Activated T-helper 17 cell treated with anti-CD3 and anti-CD28 coated beads, Interleukin-2, amount 50 U/mL, for 72 hours (primary cell): Measurements from ENCODE around the gene POC1B. TPM values are rescaled to one million over a fixed set of nuclear protein-coding genes. Genes with fewer than 3 reads are reported as not detected.

Source experiments
- ATAC-seq: fragments of 150-1000 bp; cut with Tn5 transposase; replicated peaks from 2 replicates; pipeline ENCODE4 v1.10.0; 2021; ENCODE audit warnings: mild to moderate bottlenecking, moderate library complexity
- H3K27ac Mint-ChIP-seq: one replicate; pipeline ENCODE4 v1.8.0; 2022; ENCODE audit warnings: mixed read lengths
- H3K27me3 Mint-ChIP-seq: one replicate; pipeline ENCODE4 v1.8.0; 2022; ENCODE audit warnings: mixed read lengths
- H3K36me3 Mint-ChIP-seq: one replicate; pipeline ENCODE4 v1.8.0; 2022; ENCODE audit warnings: low read depth, mild to moderate bottlenecking, mixed read lengths
- H3K4me1 Mint-ChIP-seq: one replicate; pipeline ENCODE4 v1.8.0; 2022; ENCODE audit warnings: mixed read lengths
- H3K4me3 Mint-ChIP-seq: one replicate; pipeline ENCODE4 v1.8.0; 2022; ENCODE audit warnings: mild to moderate bottlenecking, mixed read lengths
- H3K9me3 Mint-ChIP-seq: one replicate; pipeline ENCODE4 v1.8.0; 2022; ENCODE audit warnings: mixed read lengths
- total RNA-seq, 2 donors: library from RNA; stranded (reverse); gene quantifications; one replicate each; pipeline ENCODE4 v1.2.3, GENCODE V29; 2022

Gene POC1B
- total RNA-seq, 2 donors from 2014 or later, result 47.5 to 54.3 TPM

- no peak overlapping the region for H3K4me3 Mint-ChIP-seq
- no peaks in the 10 kb centered on the region for H3K4me1 Mint-ChIP-seq
- no peak for ATAC-seq
- no peaks in the 10 kb centered on the region for H3K9me3 Mint-ChIP-seq
- H3K27me3 Mint-ChIP-seq, result no peaks in the 10 kb centered on the region
- H3K36me3 Mint-ChIP-seq, result peaks cover 28% of the 10 kb centered on the region
- H3K27ac Mint-ChIP-seq, result no peak overlapping the region
These were observed 108.4 kb downstream of the POC1B start for GRCh38 chr12:89417246-89417977.

GRCh38 chr12:89416049-89416792 is 109.6 kb downstream of the POC1B start:
- no peak for ATAC-seq
- Mint-ChIP-seq H3K27me3 (no peaks in the 10 kb centered on the region), H3K4me1 (no peaks in the 10 kb centered on the region), H3K4me3 (no peak overlapping the region), H3K27ac (no peak overlapping the region), H3K9me3 (no peaks in the 10 kb centered on the region), H3K36me3 (peaks cover 22% of the 10 kb centered on the region)

- Mint-ChIP-seq H3K36me3 (peaks cover 11% of the 10 kb centered on the region), H3K4me1 (no peaks in the 10 kb centered on the region), H3K27me3 (no peaks in the 10 kb centered on the region), H3K9me3 (no peaks in the 10 kb centered on the region), H3K27ac (no peak overlapping the region), H3K4me3 (no peak overlapping the region)
- no peak for ATAC-seq
These were observed 111.0 kb downstream of the POC1B start for GRCh38 chr12:89414851-89415250.

- Mint-ChIP-seq H3K27me3 (no peaks in the 10 kb centered on the region), H3K4me1 (no peaks in the 10 kb centered on the region), H3K27ac (no peak overlapping the region), H3K4me3 (no peak overlapping the region), H3K9me3 (no peaks in the 10 kb centered on the region), H3K36me3 (peaks cover 11% of the 10 kb centered on the region)
- ATAC-seq, result no peak
These were observed 111.5 kb downstream of the POC1B start for GRCh38 chr12:89414322-89414721.

- H3K27ac Mint-ChIP-seq, result no peak overlapping the region
- H3K4me3 Mint-ChIP-seq, result no peak overlapping the region
- H3K9me3 Mint-ChIP-seq, result no peaks in the 10 kb centered on the region
- H3K27me3 Mint-ChIP-seq, result no peaks in the 10 kb centered on the region
- peaks cover 5% of the 10 kb centered on the region for H3K36me3 Mint-ChIP-seq
- H3K4me1 Mint-ChIP-seq, result no peaks in the 10 kb centered on the region
- no peak for ATAC-seq
These were observed 112.6 kb downstream of the POC1B start for GRCh38 chr12:89413234-89413633.

- no peaks in the 10 kb centered on the region for H3K27me3 Mint-ChIP-seq
- H3K27ac Mint-ChIP-seq, result no peak overlapping the region
- no peaks in the 10 kb centered on the region for H3K4me1 Mint-ChIP-seq
- no peaks in the 10 kb centered on the region for H3K36me3 Mint-ChIP-seq
- H3K4me3 Mint-ChIP-seq, result no peak overlapping the region
- ATAC-seq, result no peak
- H3K9me3 Mint-ChIP-seq, result no peaks in the 10 kb centered on the region
These were observed 113.2 kb downstream of the POC1B start for GRCh38 chr12:89412665-89413064.

GRCh38 chr12:89411846-89412245 is 114.0 kb downstream of the POC1B start:
- H3K4me3 Mint-ChIP-seq, result no peak overlapping the region
- H3K9me3 Mint-ChIP-seq, result no peaks in the 10 kb centered on the region
- H3K27ac Mint-ChIP-seq, result no peak overlapping the region
- ATAC-seq, result no peak
- H3K4me1 Mint-ChIP-seq, result no peaks in the 10 kb centered on the region
- H3K27me3 Mint-ChIP-seq, result no peaks in the 10 kb centered on the region
- H3K36me3 Mint-ChIP-seq, result no peaks in the 10 kb centered on the region

- Mint-ChIP-seq H3K27ac (no peak overlapping the region), H3K9me3 (no peaks in the 10 kb centered on the region), H3K27me3 (no peaks in the 10 kb centered on the region), H3K36me3 (no peaks in the 10 kb centered on the region), H3K4me3 (no peak overlapping the region), H3K4me1 (no peaks in the 10 kb centered on the region)
- ATAC-seq, result no peak
These were observed 114.6 kb downstream of the POC1B start for GRCh38 chr12:89411234-89411633.

GRCh38 chr12:89405626-89406345 is 120.1 kb downstream of the POC1B start:
- Mint-ChIP-seq H3K27ac (no peak overlapping the region), H3K4me1 (no peaks in the 10 kb centered on the region), H3K4me3 (no peak overlapping the region), H3K9me3 (no peaks in the 10 kb centered on the region), H3K27me3 (no peaks in the 10 kb centered on the region), H3K36me3 (no peaks in the 10 kb centered on the region)
- no peak for ATAC-seq

- Mint-ChIP-seq H3K4me3 (no peak overlapping the region), H3K27ac (no peak overlapping the region), H3K27me3 (no peaks in the 10 kb centered on the region), H3K9me3 (no peaks in the 10 kb centered on the region), H3K36me3 (no peaks in the 10 kb centered on the region), H3K4me1 (peaks cover 8% of the 10 kb centered on the region)
- no peak for ATAC-seq
These were observed 124.3 kb downstream of the POC1B start for GRCh38 chr12:89401433-89402058.

GRCh38 chr12:89400415-89400814 is 125.4 kb downstream of the POC1B start:
- H3K27me3 Mint-ChIP-seq, result no peaks in the 10 kb centered on the region
- H3K4me1 Mint-ChIP-seq, result peaks cover 8% of the 10 kb centered on the region
- H3K9me3 Mint-ChIP-seq, result no peaks in the 10 kb centered on the region
- no peak overlapping the region for H3K4me3 Mint-ChIP-seq
- H3K27ac Mint-ChIP-seq, result no peak overlapping the region
- no peaks in the 10 kb centered on the region for H3K36me3 Mint-ChIP-seq
- ATAC-seq, result no peak

- Mint-ChIP-seq H3K4me3 (no peak overlapping the region), H3K9me3 (no peaks in the 10 kb centered on the region), H3K27me3 (no peaks in the 10 kb centered on the region), H3K4me1 (peaks cover 16% of the 10 kb centered on the region), H3K36me3 (no peaks in the 10 kb centered on the region), H3K27ac (no peak overlapping the region)
- ATAC-seq, result no peak
These were observed 130.1 kb downstream of the POC1B start for GRCh38 chr12:89395712-89396111.

GRCh38 chr12:89393551-89394121 is 132.2 kb downstream of the POC1B start:
- H3K27ac Mint-ChIP-seq, result no peak overlapping the region
- ATAC-seq, result no peak
- peaks cover 26% of the 10 kb centered on the region for H3K4me1 Mint-ChIP-seq
- no peaks in the 10 kb centered on the region for H3K9me3 Mint-ChIP-seq
- no peak overlapping the region for H3K4me3 Mint-ChIP-seq
- H3K27me3 Mint-ChIP-seq, result no peaks in the 10 kb centered on the region
- H3K36me3 Mint-ChIP-seq, result no peaks in the 10 kb centered on the region

- H3K27ac Mint-ChIP-seq, result no peak overlapping the region
- no peak overlapping the region for H3K4me3 Mint-ChIP-seq
- no peak for ATAC-seq
- peaks cover 20% of the 10 kb centered on the region for H3K4me1 Mint-ChIP-seq
- no peaks in the 10 kb centered on the region for H3K27me3 Mint-ChIP-seq
- no peaks in the 10 kb centered on the region for H3K9me3 Mint-ChIP-seq
- H3K36me3 Mint-ChIP-seq, result no peaks in the 10 kb centered on the region
These were observed 133.5 kb downstream of the POC1B start for GRCh38 chr12:89392391-89392790.
